Measurements from ENCODE around the gene RPL39L. TPM values are rescaled to one million over a fixed set of nuclear protein-coding genes. Genes with fewer than 3 reads are reported as not detected.

Gene RPL39L
- total and polyA plus RNA-seq, 2 of the 13 experiments (the other 11 are each of a cell fraction or from before 2014, with no cell fraction given) = not detected

DNA sequence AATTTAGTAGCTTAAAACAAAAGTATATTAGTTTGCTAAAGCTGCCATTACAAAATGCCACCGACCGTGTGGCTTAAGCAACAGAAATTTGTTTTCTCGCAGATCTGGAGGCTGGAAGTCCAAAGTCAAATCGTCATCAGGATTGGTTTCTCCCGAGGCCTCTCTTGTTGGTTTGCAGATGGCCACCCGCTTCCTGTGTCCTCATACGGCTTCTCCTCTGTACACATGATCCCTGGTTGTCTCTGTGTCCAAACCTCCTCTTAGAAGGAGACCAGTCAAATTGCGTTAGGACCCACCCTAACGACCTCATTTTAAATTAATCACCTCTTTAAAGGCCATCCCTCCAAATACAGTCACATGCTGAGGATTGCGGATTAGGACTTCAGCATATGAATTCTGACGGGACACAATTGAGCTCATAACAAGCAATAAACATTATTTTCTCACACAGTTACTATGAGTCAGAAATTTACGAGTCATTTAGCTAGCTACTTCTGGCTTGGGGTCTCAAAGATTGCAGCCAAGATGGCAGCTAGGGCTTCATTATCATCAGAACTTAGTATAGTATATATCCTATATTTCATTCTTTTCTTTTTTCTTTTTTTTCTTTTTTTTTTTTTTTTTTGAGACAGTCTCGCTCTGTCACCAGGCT is 58.4 kb downstream of the RPL39L start (continued):
- TF ChIP-seq, protein P1, sequence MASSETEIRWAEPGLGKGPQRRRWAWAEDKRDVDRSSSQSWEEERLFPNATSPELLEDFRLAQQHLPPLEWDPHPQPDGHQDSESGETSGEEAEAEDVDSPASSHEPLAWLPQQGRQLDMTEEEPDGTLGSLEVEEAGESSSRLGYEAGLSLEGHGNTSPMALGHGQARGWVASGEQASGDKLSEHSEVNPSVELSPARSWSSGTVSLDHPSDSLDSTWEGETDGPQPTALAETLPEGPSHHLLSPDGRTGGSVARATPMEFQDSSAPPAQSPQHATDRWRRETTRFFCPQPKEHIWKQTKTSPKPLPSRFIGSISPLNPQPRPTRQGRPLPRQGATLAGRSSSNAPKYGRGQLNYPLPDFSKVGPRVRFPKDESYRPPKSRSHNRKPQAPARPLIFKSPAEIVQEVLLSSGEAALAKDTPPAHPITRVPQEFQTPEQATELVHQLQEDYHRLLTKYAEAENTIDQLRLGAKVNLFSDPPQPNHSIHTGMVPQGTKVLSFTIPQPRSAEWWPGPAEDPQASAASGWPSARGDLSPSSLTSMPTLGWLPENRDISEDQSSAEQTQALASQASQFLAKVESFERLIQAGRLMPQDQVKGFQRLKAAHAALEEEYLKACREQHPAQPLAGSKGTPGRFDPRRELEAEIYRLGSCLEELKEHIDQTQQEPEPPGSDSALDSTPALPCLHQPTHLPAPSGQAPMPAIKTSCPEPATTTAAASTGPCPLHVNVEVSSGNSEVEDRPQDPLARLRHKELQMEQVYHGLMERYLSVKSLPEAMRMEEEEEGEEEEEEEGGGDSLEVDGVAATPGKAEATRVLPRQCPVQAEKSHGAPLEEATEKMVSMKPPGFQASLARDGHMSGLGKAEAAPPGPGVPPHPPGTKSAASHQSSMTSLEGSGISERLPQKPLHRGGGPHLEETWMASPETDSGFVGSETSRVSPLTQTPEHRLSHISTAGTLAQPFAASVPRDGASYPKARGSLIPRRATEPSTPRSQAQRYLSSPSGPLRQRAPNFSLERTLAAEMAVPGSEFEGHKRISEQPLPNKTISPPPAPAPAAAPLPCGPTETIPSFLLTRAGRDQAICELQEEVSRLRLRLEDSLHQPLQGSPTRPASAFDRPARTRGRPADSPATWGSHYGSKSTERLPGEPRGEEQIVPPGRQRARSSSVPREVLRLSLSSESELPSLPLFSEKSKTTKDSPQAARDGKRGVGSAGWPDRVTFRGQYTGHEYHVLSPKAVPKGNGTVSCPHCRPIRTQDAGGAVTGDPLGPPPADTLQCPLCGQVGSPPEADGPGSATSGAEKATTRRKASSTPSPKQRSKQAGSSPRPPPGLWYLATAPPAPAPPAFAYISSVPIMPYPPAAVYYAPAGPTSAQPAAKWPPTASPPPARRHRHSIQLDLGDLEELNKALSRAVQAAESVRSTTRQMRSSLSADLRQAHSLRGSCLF (CRISPR knock-in tag; IDR thresholded peaks at IDR 0.05; ENCODE audit: borderline replicate concordance) = no peak
- TF ChIP-seq HOXD1 (CRISPR knock-in tag; IDR thresholded peaks at IDR 0.05) (no peak), ZNF644 (CRISPR knock-in tag; IDR thresholded peaks at IDR 0.05; ENCODE audit: low read depth) (peak; percentile 78), NCOA1 (CRISPR knock-in tag; IDR thresholded peaks at IDR 0.05) (no peak), RAD21 (CRISPR knock-in tag; IDR thresholded peaks at IDR 0.05) (no peak), ARNTL (CRISPR knock-in tag; IDR thresholded peaks at IDR 0.05) (no peak), STAG1 (CRISPR knock-in tag; IDR thresholded peaks at IDR 0.05) (no peak), ZNF772 (CRISPR knock-in tag; IDR thresholded peaks at IDR 0.05) (no peak), HOXA9 (CRISPR knock-in tag; IDR thresholded peaks at IDR 0.05; ENCODE audit: borderline replicate concordance) (no peak), GATA4 (IDR thresholded peaks at IDR 0.05; ENCODE audit: borderline replicate concordance, low read depth) (no peak), CCDC6 (CRISPR knock-in tag; IDR thresholded peaks at IDR 0.05) (no peak), PHF20 (CRISPR knock-in tag; IDR thresholded peaks at IDR 0.05) (no peak), ZNF660 (CRISPR knock-in tag; IDR thresholded peaks at IDR 0.05; ENCODE audit: borderline replicate concordance, low read depth) (no peak), FOXO1 (CRISPR knock-in tag; IDR thresholded peaks at IDR 0.05) (no peak), KAT2B (IDR thresholded peaks at IDR 0.05; ENCODE audit: borderline replicate concordance, low read depth, low read length) (no peak), KDM5B (CRISPR knock-in tag; IDR thresholded peaks at IDR 0.05; ENCODE audit: borderline replicate concordance) (no peak), BRCA1 (CRISPR knock-in tag; IDR thresholded peaks at IDR 0.05) (no peak), MED1 (CRISPR knock-in tag; IDR thresholded peaks at IDR 0.05) (peak; percentile 75)
- TF ChIP-seq, protein P2, sequence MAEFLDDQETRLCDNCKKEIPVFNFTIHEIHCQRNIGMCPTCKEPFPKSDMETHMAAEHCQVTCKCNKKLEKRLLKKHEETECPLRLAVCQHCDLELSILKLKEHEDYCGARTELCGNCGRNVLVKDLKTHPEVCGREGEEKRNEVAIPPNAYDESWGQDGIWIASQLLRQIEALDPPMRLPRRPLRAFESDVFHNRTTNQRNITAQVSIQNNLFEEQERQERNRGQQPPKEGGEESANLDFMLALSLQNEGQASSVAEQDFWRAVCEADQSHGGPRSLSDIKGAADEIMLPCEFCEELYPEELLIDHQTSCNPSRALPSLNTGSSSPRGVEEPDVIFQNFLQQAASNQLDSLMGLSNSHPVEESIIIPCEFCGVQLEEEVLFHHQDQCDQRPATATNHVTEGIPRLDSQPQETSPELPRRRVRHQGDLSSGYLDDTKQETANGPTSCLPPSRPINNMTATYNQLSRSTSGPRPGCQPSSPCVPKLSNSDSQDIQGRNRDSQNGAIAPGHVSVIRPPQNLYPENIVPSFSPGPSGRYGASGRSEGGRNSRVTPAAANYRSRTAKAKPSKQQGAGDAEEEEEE (CRISPR knock-in tag; IDR thresholded peaks at IDR 0.05; ENCODE audit: borderline replicate concordance) = no peak
- TF ChIP-seq, protein P3, sequence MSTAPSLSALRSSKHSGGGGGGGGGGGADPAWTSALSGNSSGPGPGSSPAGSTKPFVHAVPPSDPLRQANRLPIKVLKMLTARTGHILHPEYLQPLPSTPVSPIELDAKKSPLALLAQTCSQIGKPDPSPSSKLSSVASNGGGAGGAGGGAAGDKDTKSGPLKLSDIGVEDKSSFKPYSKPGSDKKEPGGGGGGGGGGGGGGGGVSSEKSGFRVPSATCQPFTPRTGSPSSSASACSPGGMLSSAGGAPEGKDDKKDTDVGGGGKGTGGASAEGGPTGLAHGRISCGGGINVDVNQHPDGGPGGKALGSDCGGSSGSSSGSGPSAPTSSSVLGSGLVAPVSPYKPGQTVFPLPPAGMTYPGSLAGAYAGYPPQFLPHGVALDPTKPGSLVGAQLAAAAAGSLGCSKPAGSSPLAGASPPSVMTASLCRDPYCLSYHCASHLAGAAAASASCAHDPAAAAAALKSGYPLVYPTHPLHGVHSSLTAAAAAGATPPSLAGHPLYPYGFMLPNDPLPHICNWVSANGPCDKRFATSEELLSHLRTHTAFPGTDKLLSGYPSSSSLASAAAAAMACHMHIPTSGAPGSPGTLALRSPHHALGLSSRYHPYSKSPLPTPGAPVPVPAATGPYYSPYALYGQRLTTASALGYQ (CRISPR knock-in tag; IDR thresholded peaks at IDR 0.05) = no peak
- TF ChIP-seq, protein P4, sequence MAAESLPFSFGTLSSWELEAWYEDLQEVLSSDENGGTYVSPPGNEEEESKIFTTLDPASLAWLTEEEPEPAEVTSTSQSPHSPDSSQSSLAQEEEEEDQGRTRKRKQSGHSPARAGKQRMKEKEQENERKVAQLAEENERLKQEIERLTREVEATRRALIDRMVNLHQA (CRISPR knock-in tag; IDR thresholded peaks at IDR 0.05) = no peak

All from HepG2 (cell line).